Raji (cell line): ENCODE results near the gene SLC10A3.

Experiments used
- POLR2A ChIP-seq: IDR thresholded peaks from 2 replicates; pipeline ENCODE4 v1.6.1; 2011; ENCODE audit warnings: low read depth, low read length, control low read depth; ENCODE audit not compliant: insufficient read depth

Gene SLC10A3

DNA sequence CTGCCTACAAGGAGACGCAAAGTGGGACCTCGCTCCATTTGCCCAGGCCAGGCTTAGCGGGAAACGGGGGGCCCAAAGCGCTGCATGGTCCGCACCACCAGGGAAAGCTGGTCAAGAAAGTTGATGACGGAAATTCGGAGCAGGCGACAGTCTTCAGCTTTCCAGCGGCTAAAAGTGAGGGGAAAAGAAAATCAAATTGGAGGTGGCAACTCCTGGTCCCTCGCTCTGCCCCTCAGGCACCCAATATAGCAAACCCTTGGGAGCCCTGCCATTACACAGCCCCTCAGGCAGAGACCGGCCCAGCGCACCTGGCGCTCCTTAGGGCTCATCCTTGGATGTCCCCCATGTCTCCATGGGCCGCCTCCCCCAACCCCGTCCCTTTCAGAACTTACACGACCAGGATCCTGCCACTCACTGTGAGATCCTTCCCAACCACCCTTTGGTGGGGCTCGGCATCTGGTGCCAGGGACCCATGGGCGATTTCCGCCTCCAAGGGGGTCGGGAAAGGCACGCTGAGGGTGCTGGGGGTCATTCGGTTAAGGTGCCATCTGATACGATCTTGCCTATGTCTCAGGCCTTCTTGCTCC, 12.4 kb downstream of the SLC10A3 start:
- TF ChIP-seq POLR2A, result no peak

DNA sequence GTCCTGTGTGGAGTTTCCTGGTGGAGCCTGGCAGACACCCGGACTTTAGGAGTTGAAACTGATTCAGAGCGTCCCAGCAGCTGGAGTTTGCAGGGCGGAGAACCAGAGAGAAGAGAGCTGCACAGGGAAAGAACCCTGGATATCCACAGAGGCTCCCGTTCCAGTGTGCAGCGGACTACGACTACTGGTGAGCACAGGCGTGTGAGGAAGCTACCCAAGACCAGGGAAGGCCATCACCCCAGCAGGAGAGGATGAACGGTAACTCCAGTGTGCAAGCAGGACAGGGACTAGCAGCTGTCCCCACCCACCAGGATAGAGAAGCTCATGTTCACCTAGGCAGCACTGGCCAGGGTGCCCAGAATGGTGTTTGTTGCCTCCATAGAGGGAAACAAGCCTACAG, 13.6 kb downstream of the SLC10A3 start:
- no peak for TF ChIP-seq POLR2A

GRCh38 chrX:154473683-154474082, 16.7 kb downstream of the SLC10A3 start:
- no peak for TF ChIP-seq POLR2A

DNA sequence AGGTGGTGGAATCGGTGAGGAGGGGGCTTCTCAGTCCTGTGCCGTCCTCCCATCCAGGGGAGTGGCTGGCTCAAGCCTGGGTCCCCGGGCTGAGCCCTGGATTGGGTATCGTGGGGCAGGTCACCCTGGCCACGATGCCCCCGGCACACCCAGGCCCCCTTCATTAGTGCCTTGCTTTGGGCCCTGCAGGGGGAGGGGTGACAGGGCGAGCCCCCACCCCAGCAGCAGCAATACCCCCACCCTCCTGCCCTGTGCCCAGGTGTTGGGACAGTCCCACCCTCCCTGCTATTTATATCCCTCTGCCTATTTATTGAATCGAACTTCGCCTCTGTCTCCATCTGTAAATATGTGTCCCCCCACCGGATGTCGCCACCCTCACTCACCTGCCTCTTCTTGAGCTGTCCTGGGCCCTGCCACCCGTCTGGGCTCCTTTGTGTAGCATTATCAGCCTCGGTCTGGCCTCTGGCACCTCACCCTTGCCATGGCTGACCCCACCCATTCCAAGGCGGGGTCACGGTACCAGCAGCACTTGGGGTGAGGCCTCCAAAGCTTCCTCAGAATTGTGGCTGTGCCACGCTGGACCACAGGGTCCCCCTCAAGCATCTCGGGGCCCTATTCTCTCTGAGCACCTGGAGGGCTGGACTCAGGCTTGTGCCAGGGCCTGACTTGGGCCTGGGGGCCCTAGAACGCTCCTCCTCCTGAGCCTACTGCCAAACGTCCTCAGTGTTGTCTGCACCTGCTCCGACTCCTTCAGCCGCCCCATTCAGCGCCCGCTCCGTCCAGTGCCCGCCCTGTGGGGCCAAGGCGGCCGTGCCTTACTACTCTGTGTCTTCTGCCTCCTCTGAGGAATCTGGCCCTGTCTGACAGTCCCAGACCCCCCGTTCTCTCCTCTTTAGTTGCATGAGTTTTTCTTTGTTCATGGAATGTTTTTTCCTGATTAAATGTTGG, 17.5 kb downstream of the SLC10A3 start:
- no peak for TF ChIP-seq POLR2A

DNA sequence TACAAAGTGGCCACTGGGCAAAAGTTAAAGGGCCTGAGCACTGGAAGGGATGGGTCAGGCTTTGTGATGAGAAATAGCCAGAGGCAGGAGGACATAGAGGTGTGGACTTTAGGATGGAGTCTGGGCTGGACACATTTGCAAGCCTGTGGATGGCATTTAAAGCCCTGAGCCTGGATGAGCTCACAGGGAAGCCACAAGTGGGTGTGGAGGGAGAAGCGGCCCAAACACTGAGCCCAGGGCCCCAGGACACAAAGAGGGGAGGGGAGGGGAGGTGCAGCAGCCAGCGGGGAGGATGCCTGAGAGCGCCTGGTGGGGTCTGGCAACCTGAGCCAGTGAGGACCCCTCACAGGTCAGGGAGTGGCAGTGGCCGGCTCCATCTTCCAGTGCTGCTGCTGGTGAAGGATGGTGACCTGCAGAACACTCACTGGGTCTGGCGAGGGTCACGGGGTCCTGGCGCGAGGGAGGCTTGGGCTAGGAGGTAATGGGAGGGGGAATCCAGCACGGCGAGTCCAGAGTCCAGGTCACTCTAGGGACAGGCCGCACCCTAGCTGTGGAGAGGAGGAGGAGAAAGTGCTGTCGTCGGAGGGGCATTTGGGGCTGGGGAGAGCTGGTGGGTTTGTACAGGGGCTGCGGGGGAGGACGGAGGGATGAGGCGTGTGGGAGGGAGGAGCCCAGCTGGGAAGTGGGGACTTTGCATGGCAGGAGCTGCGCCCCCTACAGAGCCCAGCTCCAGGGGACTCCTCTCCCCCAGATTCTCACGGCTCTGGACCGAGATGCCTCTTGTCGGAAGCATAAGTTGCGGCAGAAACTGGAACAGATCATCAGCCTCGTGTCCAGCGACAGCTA, 18.4 kb downstream of the SLC10A3 start:
- TF ChIP-seq POLR2A, result no peak

DNA sequence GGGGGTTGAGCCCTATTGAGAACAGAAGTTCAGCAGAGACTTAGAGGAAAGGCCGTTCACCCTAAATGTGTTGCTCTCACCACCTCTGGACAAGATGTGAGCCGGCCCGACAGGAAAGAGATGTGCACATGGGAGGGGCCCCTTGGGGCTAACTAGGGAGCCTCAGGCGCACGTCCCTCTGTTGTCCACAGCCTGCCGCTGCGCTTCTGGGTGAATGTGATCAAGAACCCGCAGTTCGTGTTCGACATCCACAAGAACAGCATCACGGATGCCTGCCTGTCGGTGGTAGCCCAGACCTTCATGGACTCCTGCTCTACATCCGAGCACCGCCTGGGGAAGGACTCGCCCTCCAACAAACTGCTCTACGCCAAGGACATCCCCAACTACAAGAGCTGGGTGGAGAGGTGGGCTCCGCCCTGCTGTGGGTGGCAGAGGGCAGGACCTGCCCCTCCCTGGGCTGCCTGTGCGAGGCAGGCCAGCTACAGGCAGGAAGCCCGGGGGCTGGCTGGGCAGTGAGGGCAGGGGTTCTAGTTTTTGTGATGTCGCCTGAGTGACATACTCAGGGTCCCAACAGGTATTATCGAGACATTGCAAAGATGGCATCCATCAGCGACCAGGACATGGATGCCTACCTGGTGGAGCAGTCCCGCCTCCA, 19.4 kb downstream of the SLC10A3 start:
- TF ChIP-seq POLR2A, result no peak

DNA sequence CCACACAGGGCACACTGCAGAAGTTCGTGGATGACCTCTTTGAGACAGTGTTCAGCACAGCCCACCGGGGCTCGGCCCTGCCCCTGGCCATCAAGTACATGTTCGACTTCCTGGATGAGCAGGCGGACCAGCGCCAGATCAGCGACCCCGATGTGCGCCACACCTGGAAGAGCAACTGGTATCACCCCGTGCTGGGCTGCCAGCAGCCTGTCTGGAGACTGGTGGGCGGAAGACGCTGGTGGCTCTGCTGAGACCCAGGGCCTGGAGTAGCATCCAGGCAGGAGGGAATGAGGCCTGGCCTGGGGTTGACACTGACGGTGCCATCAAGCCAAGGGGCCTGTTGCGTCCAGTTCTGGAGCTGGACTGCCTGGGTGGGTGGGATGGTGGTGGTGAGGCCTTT, 20.0 kb downstream of the SLC10A3 start:
- no peak for TF ChIP-seq POLR2A

DNA sequence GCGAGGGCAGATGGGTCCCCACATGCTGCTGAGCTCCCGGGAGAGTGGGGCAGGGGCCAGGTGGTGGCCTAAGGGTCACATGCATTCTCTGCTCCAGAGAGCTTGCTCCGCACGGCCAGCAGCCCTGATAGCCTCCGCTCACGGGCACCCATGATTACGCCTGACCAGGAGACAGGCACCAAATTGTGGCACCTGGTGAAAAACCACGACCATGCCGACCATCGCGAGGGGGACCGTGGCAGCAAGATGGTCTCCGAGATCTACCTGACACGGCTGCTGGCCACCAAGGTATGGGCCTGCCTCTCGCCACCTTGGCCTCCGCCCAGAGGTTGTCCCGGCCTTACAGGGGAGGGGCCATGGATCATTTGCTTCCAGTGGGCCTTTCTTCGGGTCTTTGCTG, 20.5 kb downstream of the SLC10A3 start:
- no peak for TF ChIP-seq POLR2A

GRCh38 chrX:154469114-154469513, 21.3 kb downstream of the SLC10A3 start:
- TF ChIP-seq POLR2A, result no peak

- no peak for TF ChIP-seq POLR2A
Observed at GRCh38 chrX:154468217-154468616, 22.2 kb downstream of the SLC10A3 start.

DNA sequence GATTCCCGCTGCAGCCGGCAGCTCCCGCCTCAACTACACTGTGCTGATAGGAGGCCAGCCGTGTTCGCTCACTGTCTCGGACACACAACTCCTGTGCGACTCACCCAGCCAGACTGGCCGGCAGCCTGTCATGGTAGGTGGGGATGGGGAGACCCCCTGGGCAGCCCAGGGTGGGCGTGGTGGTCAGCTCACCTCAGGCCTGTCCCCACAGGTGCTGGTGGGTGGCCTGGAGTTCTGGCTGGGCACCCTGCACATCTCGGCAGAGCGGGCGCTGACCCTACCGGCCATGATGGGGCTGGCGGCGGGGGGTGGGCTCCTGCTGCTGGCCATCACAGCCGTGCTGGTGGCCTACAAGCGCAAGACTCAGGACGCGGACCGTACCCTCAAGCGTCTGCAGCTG, 22.9 kb downstream of the SLC10A3 start:
- no peak for TF ChIP-seq POLR2A

GRCh38 chrX:154466907-154467306, 23.5 kb downstream of the SLC10A3 start:
- no peak for TF ChIP-seq POLR2A

DNA sequence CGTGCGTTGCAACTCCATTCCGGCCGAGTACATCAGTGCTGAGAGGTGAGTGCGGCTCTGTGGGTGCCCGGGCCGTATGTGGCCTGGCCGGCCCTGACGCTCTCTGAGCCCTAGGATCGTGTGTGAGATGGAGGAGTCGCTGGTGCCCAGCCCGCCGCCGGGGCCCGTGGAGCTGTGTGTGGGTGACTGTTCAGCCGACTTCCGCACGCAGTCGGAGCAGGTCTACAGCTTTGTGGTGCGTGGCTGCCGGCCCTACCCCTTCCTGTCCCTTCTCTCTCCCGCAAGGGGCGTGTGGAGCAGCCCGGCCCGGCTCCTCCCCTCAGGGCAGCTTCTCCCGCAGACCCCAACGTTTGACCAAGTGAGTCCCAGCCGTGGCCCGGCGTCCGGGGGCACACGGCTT, 24.4 kb downstream of the SLC10A3 start:
- no peak for TF ChIP-seq POLR2A

GRCh38 chrX:154465601-154466000, 24.8 kb downstream of the SLC10A3 start:
- no peak for TF ChIP-seq POLR2A

DNA sequence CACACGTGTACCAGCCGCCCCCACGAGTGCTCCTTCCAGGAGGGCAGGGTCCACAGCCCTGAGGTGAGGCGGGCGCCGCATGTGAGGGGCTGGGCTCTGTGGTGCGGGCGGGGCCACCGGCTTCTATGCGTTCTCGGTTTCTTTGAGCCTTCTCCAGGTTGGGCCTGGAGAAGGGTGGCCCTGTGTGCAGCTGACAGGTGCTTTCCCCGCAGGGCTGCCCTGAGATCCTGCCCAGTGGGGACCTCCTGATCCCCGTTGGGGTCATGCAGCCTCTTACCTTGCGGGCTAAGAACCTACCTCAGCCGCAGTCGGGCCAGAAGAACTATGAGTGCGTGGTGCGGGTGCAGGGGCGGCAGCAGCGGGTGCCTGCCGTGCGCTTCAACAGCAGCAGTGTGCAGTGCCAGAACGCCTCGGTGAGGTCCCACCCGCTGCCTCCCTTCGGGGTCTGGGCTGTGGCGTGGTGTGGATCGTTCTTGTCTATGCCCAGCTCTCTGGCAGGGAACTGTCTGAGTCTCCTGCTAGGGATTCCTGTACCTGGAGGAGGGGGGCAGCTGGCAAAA, 25.5 kb downstream of the SLC10A3 start:
- no peak for TF ChIP-seq POLR2A
